HG02884 (cell line): ENCODE results near the gene OR8J3.
"Not testable (repeated sequence)": the region's sequence is repeated elsewhere in the genome, so short reads cannot be mapped to it uniquely, and the experiment has no call there.

Experiments
- ATAC-seq: cut with Tn5 transposase; IDR thresholded peaks from one replicate; pipeline ENCODE4 v1.9.1; 2021; ENCODE audit warnings: mild to moderate bottlenecking, moderate library complexity; ENCODE audit not compliant: unreplicated experiment

OR8J3 gene, protein sequence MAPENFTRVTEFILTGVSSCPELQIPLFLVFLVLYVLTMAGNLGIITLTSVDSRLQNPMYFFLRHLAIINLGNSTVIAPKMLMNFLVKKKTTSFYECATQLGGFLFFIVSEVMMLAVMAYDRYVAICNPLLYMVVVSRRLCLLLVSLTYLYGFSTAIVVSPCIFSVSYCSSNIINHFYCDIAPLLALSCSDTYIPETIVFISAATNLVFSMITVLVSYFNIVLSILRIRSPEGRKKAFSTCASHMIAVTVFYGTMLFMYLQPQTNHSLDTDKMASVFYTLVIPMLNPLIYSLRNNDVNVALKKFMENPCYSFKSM

DNA sequence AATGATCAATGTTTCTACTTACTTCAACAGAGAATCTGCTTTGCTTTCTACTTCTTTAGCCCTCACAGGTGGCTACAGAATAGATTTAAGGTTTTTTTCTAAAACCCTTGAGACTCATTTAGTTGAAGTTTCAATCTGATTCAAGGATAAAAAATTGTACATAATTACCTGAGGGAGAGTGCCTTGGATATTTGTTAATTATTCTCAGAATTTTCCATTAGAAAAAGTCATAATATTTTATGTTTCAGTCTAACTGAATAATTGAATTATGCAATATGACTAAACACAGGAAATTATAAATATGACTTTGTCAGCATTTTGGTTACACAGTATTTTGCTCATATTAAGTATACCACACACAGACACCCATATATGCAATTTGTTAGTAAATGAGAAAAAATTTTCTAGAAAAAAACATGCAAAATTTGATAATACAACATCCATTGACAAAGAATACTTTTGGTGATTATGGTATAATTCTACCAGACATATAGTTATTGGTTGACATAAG lies at the start of gene OR8J3:
Gene OR8J3 (minus strand): TSS at position 51 of the 511 bp plus-strand sequence. CDS start 2,483 bp downstream, outside the sequence.
- no peak for ATAC-seq

GRCh38 chr11:56188602-56189001 lies 48.6 kb upstream of the OR8J3 start:
- ATAC-seq: no peak

- no peak for ATAC-seq
These were observed 43.5 kb upstream of the OR8J3 start for GRCh38 chr11:56183459-56183858.

DNA sequence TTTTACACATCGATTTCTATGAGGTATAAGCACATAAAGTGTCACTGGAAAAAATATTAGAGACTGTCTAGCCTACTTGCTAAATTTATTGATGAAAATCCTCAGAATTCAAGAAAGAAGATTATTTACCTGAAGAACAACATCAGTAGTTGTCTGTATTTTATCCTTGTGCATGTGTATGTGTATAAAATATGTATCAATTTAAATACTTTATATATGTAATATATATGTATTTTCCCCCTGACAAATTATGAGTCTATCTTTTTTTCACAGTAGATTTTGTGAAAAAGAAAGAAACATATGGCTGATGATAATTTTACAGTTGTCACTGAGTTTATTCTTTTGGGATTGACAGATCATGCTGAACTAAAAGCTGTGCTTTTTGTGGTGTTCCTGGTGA lies 36.3 kb upstream of the OR8J3 start, which contains the start of gene OR5J2:
Gene OR5J2 (plus strand): TSS at position 301 of the 400 bp plus-strand sequence. CDS start 0 bp downstream, at position 301.
- ATAC-seq: no peak

GRCh38 chr11:56172256-56172830 lies 32.3 kb upstream of the OR8J3 start:
- ATAC-seq: no peak

DNA sequence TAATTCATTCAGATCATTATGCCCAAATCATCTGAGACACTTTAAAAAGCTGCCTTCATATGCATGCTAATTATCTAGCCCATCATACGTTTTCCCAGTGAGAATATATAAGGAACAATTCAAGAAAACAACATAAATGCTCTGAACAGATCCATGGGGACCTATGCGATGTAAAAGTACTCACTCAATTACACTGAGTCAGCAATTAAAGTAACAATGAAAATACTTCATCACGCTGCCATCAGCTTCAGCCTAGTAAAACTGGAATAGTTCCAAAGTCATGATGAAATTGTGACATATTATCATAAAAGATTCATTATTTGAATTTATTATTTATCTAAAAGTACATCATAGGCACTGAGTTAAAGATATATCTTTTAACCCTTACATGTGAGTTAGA lies 23.8 kb upstream of the OR8J3 start:
- ATAC-seq: no peak

DNA sequence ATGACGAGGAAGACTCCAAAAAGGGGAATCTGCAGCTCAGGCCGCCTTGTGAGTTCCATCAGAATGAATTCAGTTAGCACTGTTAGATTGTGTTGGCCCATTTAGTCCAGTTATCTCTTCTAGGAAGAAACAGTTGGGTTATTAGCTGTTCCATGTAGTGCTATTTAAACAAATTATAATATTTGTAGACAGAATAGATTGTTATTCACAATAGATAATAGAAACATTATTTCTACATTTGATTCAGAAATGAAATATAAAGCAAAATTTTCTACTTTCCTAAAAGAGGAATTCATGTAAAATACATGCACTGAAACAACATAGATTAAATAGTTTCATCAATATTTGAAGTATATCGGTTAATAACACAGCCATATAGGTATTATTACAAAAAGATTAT lies 20.2 kb upstream of the OR8J3 start, which contains the start of gene OR8K5:
Gene OR8K5 (minus strand): TSS at position 101 of the 400 bp plus-strand sequence. CDS start 0 bp downstream, at position 101.
- ATAC-seq: no peak

GRCh38 chr11:56152333-56152732 lies 12.3 kb upstream of the OR8J3 start:
- no peak for ATAC-seq

DNA sequence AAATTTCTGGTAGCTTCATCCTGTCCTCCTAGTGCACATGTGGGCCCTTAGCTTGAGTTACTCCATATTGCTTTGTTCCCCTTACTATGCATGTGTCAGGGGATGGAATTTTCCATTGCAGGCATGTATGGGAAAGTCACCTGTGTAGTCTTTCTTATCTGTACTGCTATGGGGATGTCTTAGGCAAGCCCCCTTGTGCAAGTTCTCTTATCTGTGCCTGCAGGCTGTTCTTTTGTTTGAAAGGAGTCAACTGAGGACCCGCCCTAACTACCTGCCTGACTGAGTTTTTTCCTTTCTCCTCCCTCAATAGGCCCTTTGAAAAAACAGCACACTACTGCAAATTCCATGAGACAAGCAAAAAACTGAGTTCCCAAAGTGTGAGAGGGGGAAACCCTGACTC lies 11.4 kb upstream of the OR8J3 start:
- no peak for ATAC-seq

- ATAC-seq: not testable (repeated sequence)
These were observed 3.7 kb upstream of the OR8J3 start for GRCh38 chr11:56143681-56144080.

DNA sequence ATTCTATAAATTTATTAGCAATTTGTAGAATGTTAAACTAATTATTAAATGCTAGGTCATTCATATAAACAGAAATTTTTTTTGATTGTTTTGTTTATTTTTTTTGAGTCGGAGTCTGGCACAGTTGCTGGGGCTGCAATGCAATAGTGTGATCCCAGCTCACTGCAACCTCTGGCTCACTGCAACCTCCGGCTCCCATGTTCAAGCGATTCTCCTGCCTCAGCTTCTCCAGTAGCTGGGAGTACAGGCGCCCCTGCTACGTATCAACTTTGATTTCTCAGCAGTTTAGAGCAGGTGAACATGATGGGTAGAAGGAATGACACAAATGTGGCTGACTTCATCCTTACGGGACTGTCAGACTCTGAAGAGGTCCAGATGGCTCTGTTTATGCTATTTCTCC lies 17.9 kb downstream of the OR8J3 start, which contains the start of gene OR8H3:
Gene OR8H3 (plus strand): TSS at position 301 of the 400 bp plus-strand sequence. CDS start 0 bp downstream, at position 301.
- ATAC-seq: no peak

DNA sequence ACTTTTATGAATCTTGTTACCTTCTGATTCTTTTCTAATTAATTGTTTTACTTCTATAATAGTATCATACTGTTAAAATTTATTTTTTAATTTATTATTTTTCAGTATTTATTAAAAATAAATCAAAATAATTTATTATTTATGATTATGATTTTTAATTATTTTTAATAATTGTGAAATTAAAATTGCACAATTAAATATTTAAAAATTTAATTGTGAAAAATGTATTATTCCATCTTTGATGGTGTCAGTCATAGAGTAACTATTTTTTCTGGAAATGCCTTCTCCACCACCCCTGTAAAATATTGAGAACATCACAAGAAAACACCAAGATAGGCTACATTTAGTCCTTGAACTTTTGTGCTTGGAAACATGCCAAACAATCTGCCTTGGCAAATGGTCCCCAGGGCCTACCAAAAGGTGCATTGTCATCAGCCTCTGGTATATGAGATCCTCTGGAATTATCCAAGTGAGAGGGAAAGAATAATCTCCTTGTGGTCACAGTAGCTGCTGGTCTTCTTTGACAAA lies 36.7 kb downstream of the OR8J3 start, which contains the start of gene OR8H2:
Gene OR8H2 (plus strand): TSS at position 478 of the 528 bp plus-strand sequence. CDS start 1,356 bp downstream, outside the sequence.
- no peak for ATAC-seq

DNA sequence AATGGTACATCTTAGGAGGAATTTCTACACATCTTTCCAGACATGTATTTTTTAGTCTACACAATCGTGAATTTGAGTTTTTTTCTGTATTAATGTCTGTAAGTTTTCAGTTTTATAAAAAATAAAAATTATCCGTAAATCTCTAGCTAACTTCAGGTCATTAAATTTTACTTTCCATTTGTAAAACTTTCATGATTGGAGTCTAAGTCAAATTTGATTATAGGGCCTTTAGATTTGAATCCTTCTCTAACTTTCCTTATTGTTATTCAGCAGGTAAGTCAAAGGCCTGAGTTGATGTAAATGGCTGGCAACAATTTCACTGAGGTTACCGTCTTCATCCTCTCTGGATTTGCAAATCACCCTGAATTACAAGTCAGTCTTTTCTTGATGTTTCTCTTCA lies 47.0 kb downstream of the OR8J3 start, which contains the start of gene OR8I2:
Gene OR8I2 (plus strand): TSS at position 301 of the 400 bp plus-strand sequence. CDS start 0 bp downstream, at position 301.
- ATAC-seq: no peak

GRCh38 chr11:56089697-56090096 lies 50.3 kb downstream of the OR8J3 start:
- ATAC-seq: no peak
